Thoracic aorta (tissue), 2 donors: ENCODE data around the gene C4orf54. TPM values are rescaled to one million over a fixed set of nuclear protein-coding genes. Genes with fewer than 3 reads are reported as not detected.

Experiments
- ATAC-seq: fragments of 150-250 bp; one replicate; pipeline ENCODE4 v1.8.0; 2017; ENCODE audit warnings: low read depth; ENCODE audit not compliant: insufficient number of reproducible peaks, low FRiP score
- DNase-seq: peaks from one replicate; pipeline ENCODE4 v3.0.0-alpha.2; 2020; ENCODE audit warnings: low spot score
- H3K27ac ChIP-seq, 2 donors: fragments of 200-600 bp; sonication (generic); 1 replicate in 1 of 2; 2 replicates in 1 of 2; pipeline ENCODE4 v1.5.1; 2016; ENCODE audit warnings: mild to moderate bottlenecking in 2 of 2, moderate library complexity in 2 of 2
- H3K27me3 ChIP-seq: fragments of 200-600 bp; sonication (generic); replicated peaks from 2 replicates; pipeline ENCODE4 v1.6.0; 2016; ENCODE audit warnings: mild to moderate bottlenecking; ENCODE audit not compliant: insufficient read depth
- H3K36me3 ChIP-seq: fragments of 200-600 bp; sonication (generic); one replicate; pipeline ENCODE4 v1.5.1; 2016
- H3K4me1 ChIP-seq, 2 donors: fragments of 200-600 bp; sonication (generic); 1 replicate in 1 of 2; 2 replicates in 1 of 2; pipeline versions ENCODE4 v1.5.1 to v1.6.0; 2016; ENCODE audit warnings: low read depth in 2 of 2, mild to moderate bottlenecking in 1 of 2; ENCODE audit not compliant: control insufficient read depth in 1 of 2
- H3K4me3 ChIP-seq: fragments of 200-600 bp; sonication (generic); 2 replicates; pipeline ENCODE4 v1.5.1; 2016; ENCODE audit warnings: mild to moderate bottlenecking
- H3K9me3 ChIP-seq: fragments of 200-600 bp; sonication (generic); 2 replicates; pipeline ENCODE4 v1.5.1; 2016
- total RNA-seq, 2 donors: library from RNA; depleted of rRNA; stranded (reverse); fragments of >200 nt; gene quantifications; one replicate each; pipeline versions ENCODE4 v1.1.0 to v1.2.3, GENCODE V29; 2016
- TF ChIP-seq, protein P1 (sequence below): fragments of 200-600 bp; sonication (generic); IDR thresholded peaks from one replicate; pipeline ENCODE4 v1.5.1; 2019; ENCODE audit warnings: antibody characterized with exemption

C4orf54 gene
- total RNA-seq, 2 donors from 2014 or later: 0.07 to 0.14 TPM

DNA sequence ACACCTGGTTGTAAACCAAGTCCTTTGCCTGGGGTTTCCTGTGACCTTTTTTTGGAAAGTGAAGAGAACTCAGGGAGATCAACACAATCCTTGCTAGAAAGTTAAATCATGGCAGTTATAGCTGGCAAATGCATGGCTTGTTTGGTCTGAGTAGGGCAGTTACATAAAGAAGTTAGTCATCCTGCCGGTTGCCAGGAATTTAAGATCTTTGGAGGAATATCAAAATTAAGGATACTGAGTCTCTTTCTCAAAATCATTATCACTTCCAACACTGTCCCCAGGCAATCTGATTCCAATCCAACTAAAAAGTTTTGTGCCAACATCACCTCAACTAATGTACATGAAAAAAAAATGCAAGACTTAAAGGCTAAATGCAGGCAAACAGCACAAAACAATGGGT lies 40.3 kb downstream of the C4orf54 start:
- Histone ChIP-seq H3K4me3 (no peak overlapping the region), H3K36me3 (no peaks in the 10 kb centered on the region), H3K27me3 (no peaks in the 10 kb centered on the region), H3K9me3 (no peaks in the 10 kb centered on the region), H3K27ac (no peak overlapping the region), H3K4me1 (peaks cover 0 to 13% of the 10 kb centered on the region in 2 donors)
- TF ChIP-seq, protein P1, sequence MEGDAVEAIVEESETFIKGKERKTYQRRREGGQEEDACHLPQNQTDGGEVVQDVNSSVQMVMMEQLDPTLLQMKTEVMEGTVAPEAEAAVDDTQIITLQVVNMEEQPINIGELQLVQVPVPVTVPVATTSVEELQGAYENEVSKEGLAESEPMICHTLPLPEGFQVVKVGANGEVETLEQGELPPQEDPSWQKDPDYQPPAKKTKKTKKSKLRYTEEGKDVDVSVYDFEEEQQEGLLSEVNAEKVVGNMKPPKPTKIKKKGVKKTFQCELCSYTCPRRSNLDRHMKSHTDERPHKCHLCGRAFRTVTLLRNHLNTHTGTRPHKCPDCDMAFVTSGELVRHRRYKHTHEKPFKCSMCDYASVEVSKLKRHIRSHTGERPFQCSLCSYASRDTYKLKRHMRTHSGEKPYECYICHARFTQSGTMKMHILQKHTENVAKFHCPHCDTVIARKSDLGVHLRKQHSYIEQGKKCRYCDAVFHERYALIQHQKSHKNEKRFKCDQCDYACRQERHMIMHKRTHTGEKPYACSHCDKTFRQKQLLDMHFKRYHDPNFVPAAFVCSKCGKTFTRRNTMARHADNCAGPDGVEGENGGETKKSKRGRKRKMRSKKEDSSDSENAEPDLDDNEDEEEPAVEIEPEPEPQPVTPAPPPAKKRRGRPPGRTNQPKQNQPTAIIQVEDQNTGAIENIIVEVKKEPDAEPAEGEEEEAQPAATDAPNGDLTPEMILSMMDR: no peak
- ATAC-seq (no peak), DNase-seq (no peak)

DNA sequence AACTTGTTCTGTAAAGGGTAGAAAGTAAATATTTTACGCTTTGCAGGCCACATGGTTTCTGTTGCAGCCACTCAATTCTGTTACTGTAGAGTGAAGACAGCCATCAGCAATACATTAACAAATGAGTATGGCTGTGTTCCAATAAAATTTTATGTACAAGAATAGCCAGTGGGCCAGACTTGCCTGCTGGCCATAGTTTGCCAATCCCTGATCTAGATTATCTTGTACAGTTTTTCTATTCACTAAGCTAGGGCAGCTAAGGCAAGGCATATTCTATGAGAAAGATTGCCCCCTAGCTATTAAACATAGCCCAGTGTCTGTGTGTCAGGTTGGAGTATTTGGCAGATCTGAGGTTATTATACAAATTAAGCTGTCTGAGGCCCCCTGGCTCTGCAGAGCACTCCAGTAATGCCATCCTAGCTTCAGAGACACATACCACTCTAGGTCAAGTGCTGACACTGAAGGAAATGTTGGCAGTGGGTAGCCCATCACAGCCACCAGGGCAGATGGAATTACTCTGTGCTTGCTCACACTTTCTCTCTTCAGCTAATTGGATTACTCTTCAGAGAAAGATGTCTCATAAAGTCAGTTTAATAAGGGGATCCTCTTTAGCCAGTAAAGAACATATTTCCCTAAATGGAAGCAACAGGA lies 42.3 kb downstream of the C4orf54 start:
- no peaks in the 10 kb centered on the region for H3K9me3 ChIP-seq
- H3K36me3 ChIP-seq: no peaks in the 10 kb centered on the region
- H3K4me3 ChIP-seq: no peak overlapping the region
- H3K27me3 ChIP-seq: no peaks in the 10 kb centered on the region
- no peak overlapping the region for H3K27ac ChIP-seq
- DNase-seq (no peak), ATAC-seq (no peak)
- peaks cover 9 to 24% of the 10 kb centered on the region in 2 donors for H3K4me1 ChIP-seq
- TF ChIP-seq, protein P1: no peak

DNA sequence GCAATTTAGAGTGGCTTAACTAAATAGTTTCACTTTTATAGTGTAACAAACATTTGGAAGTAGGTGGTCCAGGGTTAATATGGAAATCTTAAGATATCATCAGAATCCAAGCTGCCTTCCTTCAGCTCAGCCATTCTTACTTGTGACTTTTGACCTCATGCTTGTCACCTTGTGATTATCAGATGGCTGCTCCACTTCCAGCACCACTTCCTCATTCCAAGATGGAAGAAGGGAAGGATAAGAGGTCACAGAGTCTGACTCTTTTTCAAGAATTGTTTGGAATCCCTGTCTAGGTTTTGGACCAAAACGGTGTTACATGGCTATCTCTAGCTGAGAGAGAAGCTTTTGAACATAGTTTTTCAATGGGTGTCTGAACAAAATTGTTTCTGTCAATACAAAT lies 43.1 kb downstream of the C4orf54 start:
- Histone ChIP-seq H3K36me3 (no peaks in the 10 kb centered on the region), H3K27ac (no peak overlapping the region), H3K9me3 (no peaks in the 10 kb centered on the region), H3K4me3 (no peak overlapping the region), H3K27me3 (no peaks in the 10 kb centered on the region), H3K4me1 (peaks cover 12 to 31% of the 10 kb centered on the region in 2 donors)
- ATAC-seq (no peak), DNase-seq (no peak)
- TF ChIP-seq, protein P1: no peak

DNA sequence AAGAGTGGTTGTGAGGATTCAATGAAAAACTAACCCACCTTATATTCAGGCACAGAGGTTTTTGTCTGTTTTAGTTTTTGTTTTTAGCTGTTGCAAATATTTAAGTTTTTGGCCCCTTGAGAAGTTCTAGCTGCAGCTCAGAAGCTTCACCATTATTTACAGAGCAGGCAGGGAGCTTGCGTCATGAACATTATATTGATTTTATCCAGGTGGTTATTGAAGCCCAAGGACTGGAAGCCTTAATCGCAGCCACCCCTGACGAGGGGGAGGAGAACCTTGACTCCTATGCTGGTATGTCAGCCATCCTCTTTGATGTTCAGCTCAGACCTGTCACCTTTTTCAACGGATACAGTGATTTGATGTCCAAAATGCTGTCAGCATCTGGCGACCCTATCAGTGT lies 44.9 kb downstream of the C4orf54 start:
- H3K27ac ChIP-seq: no peak overlapping the region
- no peak overlapping the region for H3K4me3 ChIP-seq
- H3K9me3 ChIP-seq: no peaks in the 10 kb centered on the region
- TF ChIP-seq, protein P1: no peak
- ATAC-seq (no peak), DNase-seq (no peak)
- no peaks in the 10 kb centered on the region for H3K27me3 ChIP-seq
- no peaks in the 10 kb centered on the region for H3K36me3 ChIP-seq
- H3K4me1 ChIP-seq: peaks cover 12 to 40% of the 10 kb centered on the region in 2 donors

DNA sequence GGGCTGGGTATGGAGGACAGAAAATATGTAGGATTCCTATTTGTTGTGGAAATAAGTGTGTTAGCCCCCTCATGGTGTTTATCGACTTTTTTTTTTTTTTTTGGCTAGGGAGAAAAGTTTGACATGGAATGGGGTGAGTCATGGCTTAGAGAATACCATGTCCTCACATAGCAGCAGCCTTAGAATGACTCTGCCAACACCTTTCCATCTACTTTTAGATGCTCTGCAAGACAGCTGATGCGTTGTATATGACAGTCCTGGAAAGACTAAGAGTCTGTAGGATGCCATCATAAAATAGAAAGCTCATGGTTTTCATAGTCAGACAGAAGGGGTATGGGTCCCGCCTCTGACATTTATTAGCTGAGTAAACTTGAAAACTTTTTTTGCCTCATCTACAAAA lies 45.3 kb downstream of the C4orf54 start:
- H3K4me1 ChIP-seq: peaks cover 12 to 40% of the 10 kb centered on the region in 2 donors
- H3K9me3 ChIP-seq: no peaks in the 10 kb centered on the region
- ATAC-seq (no peak), DNase-seq (no peak)
- TF ChIP-seq, protein P1: no peak
- no peaks in the 10 kb centered on the region for H3K27me3 ChIP-seq
- H3K4me3 ChIP-seq: no peak overlapping the region
- H3K36me3 ChIP-seq: no peaks in the 10 kb centered on the region
- no peak overlapping the region for H3K27ac ChIP-seq
